Measurements from ENCODE around the gene BABAM2. TPM values are rescaled to one million over a fixed set of nuclear protein-coding genes. Genes with fewer than 3 reads are reported as not detected.

Gene BABAM2
- total RNA-seq, 1 experiment from 2014 or later: 27.1 TPM

DNA sequence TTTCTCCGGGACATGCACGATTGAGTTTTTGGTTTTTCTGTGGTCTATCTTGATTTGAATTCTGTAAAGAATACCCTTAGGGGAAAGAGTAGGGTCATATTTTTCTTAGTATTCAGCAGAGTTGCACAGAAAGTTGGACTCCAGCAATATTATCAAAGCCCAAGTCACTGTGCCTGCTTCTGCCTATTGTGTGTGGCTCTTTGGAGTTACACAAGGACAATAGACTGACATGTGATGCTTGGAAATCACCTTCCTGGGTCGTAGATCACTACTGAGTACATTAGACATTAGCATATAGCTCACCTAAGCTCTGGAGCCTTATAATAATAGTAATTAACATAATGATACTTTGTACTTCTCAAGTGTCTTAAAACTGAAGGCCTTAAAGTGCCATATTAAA lies 263.3 kb downstream of the BABAM2 start:
- Histone ChIP-seq H2BK15ac (ENCODE audit: low read depth, low read length) (no peak overlapping the region), H2AK5ac (ENCODE audit: insufficient read length, low read length) (no peak overlapping the region), H3K4ac (ENCODE audit: low read depth, low read length) (no peak overlapping the region), H4K91ac (ENCODE audit: insufficient read length, low read depth, low read length) (no peak overlapping the region), H2BK120ac (ENCODE audit: low read depth, low read length, poor library complexity, severe bottlenecking) (no peak overlapping the region), H4K8ac (replicated peaks; ENCODE audit: insufficient read length, low read depth, low read length) (no peak overlapping the region), H3K56ac (ENCODE audit: insufficient read length, low read depth, low read length) (no peak overlapping the region), H3K4me1 (ENCODE audit: insufficient read depth, low read length) (no peaks in the 10 kb centered on the region), H4K20me1 (ENCODE audit: control insufficient read depth, insufficient read depth, insufficient read length) (no peaks in the 10 kb centered on the region), H2BK12ac (ENCODE audit: insufficient read length, low read depth, low read length) (no peak overlapping the region), H3K27ac (ENCODE audit: insufficient read length, low read depth, low read length) (no peak overlapping the region), H3K9me3 (ENCODE audit: control insufficient read depth, low read depth, low read length) (no peaks in the 10 kb centered on the region), H3K23me2 (ENCODE audit: insufficient read length, low read depth, low read length, poor library complexity, severe bottlenecking) (no peaks in the 10 kb centered on the region), H2BK5ac (ENCODE audit: insufficient read length, low read length) (no peak overlapping the region), H4K5ac (ENCODE audit: insufficient read length, low read depth, low read length) (no peak overlapping the region), H3K27me3 (ENCODE audit: insufficient read depth, low read length) (no peaks in the 10 kb centered on the region), H3K9ac (ENCODE audit: extremely low read depth, insufficient read length, low read length) (no peak overlapping the region), H3K23ac (ENCODE audit: insufficient read length, low read depth, low read length) (no peak overlapping the region), H3K18ac (ENCODE audit: insufficient read length, low read depth, low read length) (no peak overlapping the region), H2AFZ (ENCODE audit: low read length) (no peak overlapping the region), H3K79me2 (ENCODE audit: insufficient read depth, low read length) (no peaks in the 10 kb centered on the region), H3K4me2 (ENCODE audit: insufficient read depth, insufficient read length, low read length) (no peak overlapping the region), H3K14ac (ENCODE audit: insufficient read depth, low read length) (no peak overlapping the region), H3K79me1 (ENCODE audit: insufficient read depth, low read depth, low read length, poor library complexity, severe bottlenecking) (no peaks in the 10 kb centered on the region), H3T11ph (ENCODE audit: low read length) (no peak overlapping the region), H2BK20ac (ENCODE audit: low read depth, low read length, poor library complexity, severe bottlenecking) (no peak overlapping the region)
- TF ChIP-seq, protein P1, sequence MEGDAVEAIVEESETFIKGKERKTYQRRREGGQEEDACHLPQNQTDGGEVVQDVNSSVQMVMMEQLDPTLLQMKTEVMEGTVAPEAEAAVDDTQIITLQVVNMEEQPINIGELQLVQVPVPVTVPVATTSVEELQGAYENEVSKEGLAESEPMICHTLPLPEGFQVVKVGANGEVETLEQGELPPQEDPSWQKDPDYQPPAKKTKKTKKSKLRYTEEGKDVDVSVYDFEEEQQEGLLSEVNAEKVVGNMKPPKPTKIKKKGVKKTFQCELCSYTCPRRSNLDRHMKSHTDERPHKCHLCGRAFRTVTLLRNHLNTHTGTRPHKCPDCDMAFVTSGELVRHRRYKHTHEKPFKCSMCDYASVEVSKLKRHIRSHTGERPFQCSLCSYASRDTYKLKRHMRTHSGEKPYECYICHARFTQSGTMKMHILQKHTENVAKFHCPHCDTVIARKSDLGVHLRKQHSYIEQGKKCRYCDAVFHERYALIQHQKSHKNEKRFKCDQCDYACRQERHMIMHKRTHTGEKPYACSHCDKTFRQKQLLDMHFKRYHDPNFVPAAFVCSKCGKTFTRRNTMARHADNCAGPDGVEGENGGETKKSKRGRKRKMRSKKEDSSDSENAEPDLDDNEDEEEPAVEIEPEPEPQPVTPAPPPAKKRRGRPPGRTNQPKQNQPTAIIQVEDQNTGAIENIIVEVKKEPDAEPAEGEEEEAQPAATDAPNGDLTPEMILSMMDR (conservative IDR thresholded peaks at IDR 0.05): no peak
- DNase-seq: no peak
- H3K4me3 Mint-ChIP-seq: no peak overlapping the region
- no peak overlapping the region for H3K27ac Mint-ChIP-seq
- no peaks in the 10 kb centered on the region for H3K4me1 Mint-ChIP-seq
- WGBS (ENCODE audit: extremely low coverage, insufficient read length, low lambda C conversion rate): no CpG with 5 or more reads among the region's 3 CpGs
- H3K9me3 Mint-ChIP-seq: peaks cover 9 to 12% of the 10 kb centered on the region in 2 experiments
- H3K27me3 Mint-ChIP-seq (ENCODE audit: low read depth): no peaks in the 10 kb centered on the region
- H3K36me3 Mint-ChIP-seq (ENCODE audit: insufficient read depth in 1 of 3, low read depth in 3 of 3): peaks cover 0 to 6% (median 4%) of the 10 kb centered on the region in 3 experiments; a peak in 3 of 7 replicates

Measured in H9 (cell line).